Measurements from ENCODE around the gene MIGA1.

MIGA1 gene

GRCh38 chr1:77925518-77925917 lies 146.1 kb downstream of the MIGA1 start:
- H3K36me3 ChIP-seq (replicated peaks in 1 of 2; ENCODE audit: control insufficient read depth in 2 of 2, insufficient read depth in 2 of 2, low read length in 2 of 2) = peaks cover 0 to under 1% of the 10 kb centered on the region in 2 donors
- H3K18ac ChIP-seq (ENCODE audit: low read length) = no peak overlapping the region
- no peaks in the 10 kb centered on the region for H3K4me1 ChIP-seq (ENCODE audit: control insufficient read depth in 2 of 2, insufficient read depth in 1 of 2, low read depth in 1 of 2, low read length in 2 of 2)
- no peak for DNase-seq (ENCODE audit: low spot score)
- H3K4ac ChIP-seq (ENCODE audit: low read length) = no peak overlapping the region
- H3K79me1 ChIP-seq (ENCODE audit: low read depth, low read length) = no peaks in the 10 kb centered on the region
- no peak overlapping the region for H3K4me3 ChIP-seq (ENCODE audit: low read length in 2 of 2)
- H3K23ac ChIP-seq (ENCODE audit: low read depth, low read length, poor library complexity) = no peak overlapping the region
- H3K27ac ChIP-seq (replicated peaks; ENCODE audit: low read length) = no peak overlapping the region
- no peak overlapping the region for H2BK15ac ChIP-seq (ENCODE audit: low read length)
- no peak overlapping the region for H3K9ac ChIP-seq (ENCODE audit: low read depth, low read length, poor library complexity)
- H2BK5ac ChIP-seq (ENCODE audit: low read length) = no peak overlapping the region
- no peak overlapping the region for H2BK12ac ChIP-seq (ENCODE audit: low read length)
- H2BK120ac ChIP-seq (ENCODE audit: low read depth, low read length) = no peak overlapping the region
- no CpG with 5 or more reads among the region's 1 CpG for WGBS, 2 donors (ENCODE audit: extremely low coverage in 2 of 2, insufficient read length in 2 of 2, insufficient replicate concordance in 1 of 2)
- no peaks in the 10 kb centered on the region for H3K9me3 ChIP-seq (replicated peaks in 1 of 2; ENCODE audit: control insufficient read depth in 2 of 2, insufficient read depth in 1 of 2, low read depth in 1 of 2, low read length in 2 of 2)
- H3K27me3 ChIP-seq (ENCODE audit: control insufficient read depth in 3 of 3, insufficient read depth in 3 of 3, low read depth in 1 of 3, low read length in 3 of 3) = no peaks in the 10 kb centered on the region
- no peak overlapping the region for H3K4me2 ChIP-seq (ENCODE audit: insufficient read depth, low read length, poor library complexity, severe bottlenecking)
- no peak overlapping the region for H2AFZ ChIP-seq (ENCODE audit: low read length)
- H3K14ac ChIP-seq (ENCODE audit: low read length) = no peak overlapping the region
- no peak overlapping the region for H4K8ac ChIP-seq (ENCODE audit: low read depth, low read length)
- no peak overlapping the region for H4K91ac ChIP-seq (ENCODE audit: low read depth, low read length, poor library complexity)
- H2AK5ac ChIP-seq (ENCODE audit: low read depth, low read length) = no peak overlapping the region

- Histone ChIP-seq H2BK5ac (ENCODE audit: low read length) (no peak overlapping the region), H2BK12ac (ENCODE audit: low read length) (no peak overlapping the region), H3K9ac (ENCODE audit: low read depth, low read length, poor library complexity) (no peak overlapping the region), H3K27me3 (ENCODE audit: control insufficient read depth in 3 of 3, insufficient read depth in 3 of 3, low read depth in 1 of 3, low read length in 3 of 3) (no peaks in the 10 kb centered on the region), H3K4ac (ENCODE audit: low read length) (no peak overlapping the region), H3K4me1 (ENCODE audit: control insufficient read depth in 2 of 2, insufficient read depth in 1 of 2, low read depth in 1 of 2, low read length in 2 of 2) (no peaks in the 10 kb centered on the region), H2AFZ (ENCODE audit: low read length) (no peak overlapping the region), H3K18ac (ENCODE audit: low read length) (no peak overlapping the region), H3K14ac (ENCODE audit: low read length) (no peak overlapping the region), H2BK15ac (ENCODE audit: low read length) (no peak overlapping the region), H3K9me3 (replicated peaks in 1 of 2; ENCODE audit: control insufficient read depth in 2 of 2, insufficient read depth in 1 of 2, low read depth in 1 of 2, low read length in 2 of 2) (no peaks in the 10 kb centered on the region), H3K4me2 (ENCODE audit: insufficient read depth, low read length, poor library complexity, severe bottlenecking) (no peak overlapping the region), H4K8ac (ENCODE audit: low read depth, low read length) (no peak overlapping the region), H3K23ac (ENCODE audit: low read depth, low read length, poor library complexity) (no peak overlapping the region), H3K79me1 (ENCODE audit: low read depth, low read length) (no peaks in the 10 kb centered on the region), H3K27ac (replicated peaks; ENCODE audit: low read length) (no peak overlapping the region), H3K4me3 (ENCODE audit: low read length in 2 of 2) (no peak overlapping the region), H3K36me3 (replicated peaks in 1 of 2; ENCODE audit: control insufficient read depth in 2 of 2, insufficient read depth in 2 of 2, low read length in 2 of 2) (peaks cover 2 to 4% of the 10 kb centered on the region in 2 donors), H2AK5ac (ENCODE audit: low read depth, low read length) (no peak overlapping the region), H2BK120ac (ENCODE audit: low read depth, low read length) (no peak overlapping the region), H4K91ac (ENCODE audit: low read depth, low read length, poor library complexity) (no peak overlapping the region)
- no CpG with 5 or more reads among the region's 2 CpGs for WGBS, 2 donors (ENCODE audit: extremely low coverage in 2 of 2, insufficient read length in 2 of 2, insufficient replicate concordance in 1 of 2)
- no peak for DNase-seq (ENCODE audit: low spot score)
Observed at GRCh38 chr1:77925956-77926355, 146.5 kb downstream of the MIGA1 start.

- no peak overlapping the region for H3K18ac ChIP-seq (ENCODE audit: low read length)
- H3K79me1 ChIP-seq (ENCODE audit: low read depth, low read length) = no peaks in the 10 kb centered on the region
- no peak overlapping the region for H4K91ac ChIP-seq (ENCODE audit: low read depth, low read length, poor library complexity)
- no peak overlapping the region for H3K14ac ChIP-seq (ENCODE audit: low read length)
- no peak overlapping the region for H2BK120ac ChIP-seq (ENCODE audit: low read depth, low read length)
- H3K36me3 ChIP-seq (replicated peaks in 1 of 2; ENCODE audit: control insufficient read depth in 2 of 2, insufficient read depth in 2 of 2, low read length in 2 of 2) = peaks cover 2 to 4% of the 10 kb centered on the region in 2 donors
- no peak for DNase-seq (ENCODE audit: low spot score)
- H3K4me3 ChIP-seq (ENCODE audit: low read length in 2 of 2) = no peak overlapping the region
- no peaks in the 10 kb centered on the region for H3K9me3 ChIP-seq (replicated peaks in 1 of 2; ENCODE audit: control insufficient read depth in 2 of 2, insufficient read depth in 1 of 2, low read depth in 1 of 2, low read length in 2 of 2)
- H2AFZ ChIP-seq (ENCODE audit: low read length) = no peak overlapping the region
- H4K8ac ChIP-seq (ENCODE audit: low read depth, low read length) = no peak overlapping the region
- no peak overlapping the region for H2BK5ac ChIP-seq (ENCODE audit: low read length)
- no peak overlapping the region for H3K27ac ChIP-seq (replicated peaks; ENCODE audit: low read length)
- no CpG with 5 or more reads among the region's 13 CpGs for WGBS, 2 donors (ENCODE audit: extremely low coverage in 2 of 2, insufficient read length in 2 of 2, insufficient replicate concordance in 1 of 2)
- no peak overlapping the region for H3K4ac ChIP-seq (ENCODE audit: low read length)
- no peak overlapping the region for H3K9ac ChIP-seq (ENCODE audit: low read depth, low read length, poor library complexity)
- no peaks in the 10 kb centered on the region for H3K4me1 ChIP-seq (ENCODE audit: control insufficient read depth in 2 of 2, insufficient read depth in 1 of 2, low read depth in 1 of 2, low read length in 2 of 2)
- H2BK15ac ChIP-seq (ENCODE audit: low read length) = no peak overlapping the region
- H3K23ac ChIP-seq (ENCODE audit: low read depth, low read length, poor library complexity) = no peak overlapping the region
- H2AK5ac ChIP-seq (ENCODE audit: low read depth, low read length) = no peak overlapping the region
- no peaks in the 10 kb centered on the region for H3K27me3 ChIP-seq (ENCODE audit: control insufficient read depth in 3 of 3, insufficient read depth in 3 of 3, low read depth in 1 of 3, low read length in 3 of 3)
- no peak overlapping the region for H2BK12ac ChIP-seq (ENCODE audit: low read length)
- no peak overlapping the region for H3K4me2 ChIP-seq (ENCODE audit: insufficient read depth, low read length, poor library complexity, severe bottlenecking)
Observed at GRCh38 chr1:77926561-77927357, 147.3 kb downstream of the MIGA1 start.

- WGBS, 2 donors (ENCODE audit: extremely low coverage in 2 of 2, insufficient read length in 2 of 2, insufficient replicate concordance in 1 of 2) = no CpG with 5 or more reads among the region's 4 CpGs
- Histone ChIP-seq H3K9me3 (replicated peaks in 1 of 2; ENCODE audit: control insufficient read depth in 2 of 2, insufficient read depth in 1 of 2, low read depth in 1 of 2, low read length in 2 of 2) (no peaks in the 10 kb centered on the region), H2BK5ac (ENCODE audit: low read length) (no peak overlapping the region), H3K27ac (replicated peaks; ENCODE audit: low read length) (no peak overlapping the region), H3K36me3 (replicated peaks in 1 of 2; ENCODE audit: control insufficient read depth in 2 of 2, insufficient read depth in 2 of 2, low read length in 2 of 2) (peaks cover 2 to 4% of the 10 kb centered on the region in 2 donors), H3K4ac (ENCODE audit: low read length) (no peak overlapping the region), H3K23ac (ENCODE audit: low read depth, low read length, poor library complexity) (no peak overlapping the region), H2BK15ac (ENCODE audit: low read length) (no peak overlapping the region), H2BK120ac (ENCODE audit: low read depth, low read length) (no peak overlapping the region), H3K79me1 (ENCODE audit: low read depth, low read length) (no peaks in the 10 kb centered on the region), H3K4me3 (ENCODE audit: low read length in 2 of 2) (no peak overlapping the region), H2BK12ac (ENCODE audit: low read length) (no peak overlapping the region), H3K18ac (ENCODE audit: low read length) (no peak overlapping the region), H4K91ac (ENCODE audit: low read depth, low read length, poor library complexity) (no peak overlapping the region), H4K8ac (ENCODE audit: low read depth, low read length) (no peak overlapping the region), H3K4me2 (ENCODE audit: insufficient read depth, low read length, poor library complexity, severe bottlenecking) (no peak overlapping the region), H3K27me3 (ENCODE audit: control insufficient read depth in 3 of 3, insufficient read depth in 3 of 3, low read depth in 1 of 3, low read length in 3 of 3) (no peaks in the 10 kb centered on the region), H3K9ac (ENCODE audit: low read depth, low read length, poor library complexity) (no peak overlapping the region), H2AFZ (ENCODE audit: low read length) (no peak overlapping the region), H3K14ac (ENCODE audit: low read length) (no peak overlapping the region), H3K4me1 (ENCODE audit: control insufficient read depth in 2 of 2, insufficient read depth in 1 of 2, low read depth in 1 of 2, low read length in 2 of 2) (no peaks in the 10 kb centered on the region), H2AK5ac (ENCODE audit: low read depth, low read length) (no peak overlapping the region)
- DNase-seq (ENCODE audit: low spot score) = no peak
Observed at GRCh38 chr1:77927414-77927813, 148.0 kb downstream of the MIGA1 start.
